HepG2 (cell line): ENCODE data around the gene KCNK15. TPM values are rescaled to one million over a fixed set of nuclear protein-coding genes. Genes with fewer than 3 reads are reported as not detected.

Experiments used
- ATAC-seq: fragments of 200-7000 bp; cut with Tn5 transposase; 3 replicates; pipeline ENCODE4 v1.9.1; 2020; ENCODE audit warnings: mild to moderate bottlenecking, moderate library complexity
- BruUV-seq: library from RNA; stranded (reverse); fragments of 400-500 nt; replicated peaks from 2 replicates; lab custom pipeline; 2021; lab: Mats Ljungman, UMichigan
- CTCF ChIA-PET: fragments of 300-600 bp; formaldehyde crosslinking; extraction: SDS; loops from one replicate; lab custom pipeline; 2021; ENCODE audit warnings: low total read pairs, inconsistent platforms, low intra/inter-chr PET ratio; lab: Yijun Ruan, JAX
- POLR2A ChIA-PET: fragments of 350-600 bp; sonication (Branson Sonifier 250); formaldehyde crosslinking; loops from one replicate; lab custom pipeline; 2020; ENCODE audit warnings: antibody characterized with exemption, inconsistent platforms; lab: Yijun Ruan, JAX
- DNase-seq: peaks from one replicate; pipeline ENCODE4 v3.0.0-alpha.2; 2015; ENCODE audit warnings: low spot score
- FAIRE-seq: peaks from 3 replicates; lab custom pipeline; 2011; peaks lifted over from hg19 to GRCh38; lab: Jason Lieb, UNC
- H2AFZ ChIP-seq: one replicate; pipeline ENCODE4 v1.6.1; 2011; ENCODE audit warnings: low read length, inconsistent platforms
- H3K27ac ChIP-seq: fragments of 300-600 bp; 3 replicates; pipeline ENCODE4 v1.8.0; 2011; ENCODE audit warnings: mixed run types, mild to moderate bottlenecking, mixed read lengths, low read length, inconsistent platforms; ENCODE audit not compliant: insufficient read depth; ENCODE audit errors: extremely low read length
- H3K27me3 ChIP-seq, 2 experiments: fragments of 200-600 bp in 1 of 2; 2 replicates in 1 of 2; 3 replicates in 1 of 2; pipeline versions ENCODE4 v1.6.0 to v1.8.0; 2011; ENCODE audit warnings: low read length in 2 of 2, mild to moderate bottlenecking in 2 of 2, moderate library complexity in 2 of 2, inconsistent platforms in 1 of 2; ENCODE audit not compliant: insufficient read depth in 2 of 2, control insufficient read depth in 1 of 2
- H3K36me3 ChIP-seq, 2 experiments: fragments of 200-600 bp in 1 of 2; replicated peaks in 1 of 2; 2 replicates in 1 of 2; 3 replicates in 1 of 2; pipeline versions ENCODE4 v1.5.1 to v1.8.0; 2011; ENCODE audit warnings: low read length in 2 of 2, inconsistent platforms in 1 of 2; ENCODE audit not compliant: insufficient read depth in 2 of 2, control insufficient read depth in 1 of 2
- H3K4me1 ChIP-seq: 2 replicates; pipeline ENCODE4 v1.5.1; 2012; ENCODE audit warnings: low read length, inconsistent platforms; ENCODE audit not compliant: insufficient read depth
- H3K4me2 ChIP-seq: 2 replicates; pipeline ENCODE4 v1.6.0; 2011; ENCODE audit warnings: low read depth, low read length, inconsistent platforms
- H3K4me3 ChIP-seq, 3 experiments: fragments of 200-600 bp in 1 of 3; sonication (generic), shearing (Covaris generic) in 1 of 3; replicated peaks in 1 of 3; 2 replicates each; pipeline ENCODE4 v1.5.1; 2011 to 2016; ENCODE audit warnings: low read length in 3 of 3, inconsistent platforms in 2 of 3, low read depth in 2 of 3, mild to moderate bottlenecking in 2 of 3, control low read depth in 1 of 3, mixed read lengths in 1 of 3; ENCODE audit not compliant: insufficient read depth in 1 of 3
- H3K79me2 ChIP-seq: one replicate; pipeline ENCODE4 v1.6.1; 2011; ENCODE audit warnings: low read length, inconsistent platforms; ENCODE audit not compliant: insufficient read depth
- H3K9ac ChIP-seq: 2 replicates; pipeline ENCODE4 v1.6.0; 2011; ENCODE audit warnings: mild to moderate bottlenecking, low read depth, low read length, inconsistent platforms; ENCODE audit not compliant: insufficient read depth
- H3K9me3 ChIP-seq: 2 replicates; pipeline ENCODE4 v1.5.1; 2012; ENCODE audit warnings: mild to moderate bottlenecking, low read length
- H4K20me1 ChIP-seq: 2 replicates; pipeline ENCODE4 v1.6.0; 2011; ENCODE audit warnings: inconsistent platforms, mild to moderate bottlenecking, low read length, moderate library complexity; ENCODE audit not compliant: insufficient read depth
- BCLAF1 ChIP-seq: fragments of 450-650 bp; IDR thresholded peaks from 2 replicates; pipeline ENCODE4 v1.6.1; 2017; ENCODE audit warnings: mild to moderate bottlenecking
- HNF1A ChIP-seq, 2 experiments: sonication (generic) in 1 of 2; formaldehyde crosslinking in 1 of 2; IDR thresholded peaks; 2 replicates each; pipeline versions ENCODE4 v1.4.0 to v1.6.1; 2016 to 2020; ENCODE audit warnings: borderline replicate concordance in 1 of 2, low read depth in 1 of 2, mild to moderate bottlenecking in 1 of 2, missing genetic modification reagents in 1 of 2
- KDM6A ChIP-seq: IDR thresholded peaks from 2 replicates; pipeline ENCODE4 v1.6.1; 2016; ENCODE audit warnings: low read depth
- MXI1 ChIP-seq: IDR thresholded peaks from 3 replicates; pipeline ENCODE4 v1.6.1; 2012; ENCODE audit warnings: low read depth, low read length, inconsistent platforms, borderline replicate concordance
- THYN1 ChIP-seq: sonication (generic); formaldehyde crosslinking; IDR thresholded peaks from 2 replicates; pipeline ENCODE4 v1.8.1; 2023; ENCODE audit warnings: low read depth, mild to moderate bottlenecking, moderate library complexity, missing genetic modification reagents, borderline replicate concordance
- ZBTB46 ChIP-seq: sonication (generic); formaldehyde crosslinking; IDR thresholded peaks from 2 replicates; pipeline ENCODE4 v1.4.0; 2020; ENCODE audit warnings: mild to moderate bottlenecking, missing genetic modification reagents, borderline replicate concordance
- ZNF768 ChIP-seq: sonication (generic); formaldehyde crosslinking; IDR thresholded peaks from 2 replicates; pipeline ENCODE4 v1.4.0; 2020; ENCODE audit warnings: missing genetic modification reagents
- WGBS: methylation state at CpG from one replicate; pipeline ENCODE4 v1.1.6; 2017; ENCODE audit warnings: low lambda C conversion rate; 5-methylcytosine and 5-hydroxymethylcytosine counted together
- in situ Hi-C: cut with HindIII; loops from 2 replicates; pipeline ENCODE4 v1.10.0; 2017; ENCODE audit warnings: low pct_unique_long_range_greater_than_20kb; ENCODE audit not compliant: extremely low pct_ligation_motif_present
- intact Hi-C: fragments of 100-400 bp; cut with micrococcal nuclease; formaldehyde crosslinking; loops from one replicate; pipeline ENCODE4 v1.10.0; 2022; ENCODE audit not compliant: unreplicated experiment
- polyA plus RNA-seq, 8 experiments: library from polyadenylated mRNA; depleted of rRNA in 3 of 8; stranded (reverse) in 7 of 8; unstranded in 1 of 8; fragments of >200 nt; fragmentation: Illumina TruSeq in 4 of 8; extraction: Trizol in 4 of 8; gene quantifications; 2 replicates each; pipeline versions ENCODE4 v1.2.1 to v1.2.3, GENCODE V29; 2011 to 2016; ENCODE audit warnings: low read depth in 4 of 8, missing spikeins in 1 of 8, mixed read lengths in 1 of 8; ENCODE audit not compliant: insufficient read depth in 1 of 8
- total RNA-seq, 5 experiments: library from RNA; depleted of rRNA; stranded (reverse); fragments of >200 nt; fragmentation: Illumina TruSeq; extraction: Trizol; gene quantifications; 2 replicates each; pipeline ENCODE4 v1.2.3, GENCODE V29; 2016; ENCODE audit warnings: low read depth in 1 of 5

KCNK15 gene
- total and polyA plus RNA-seq, 2 of the 13 experiments (the other 11 are each of a cell fraction or from before 2014, with no cell fraction given) = 0.03 TPM; not detected in 1

- no peak for TF ChIP-seq BCLAF1
- TF ChIP-seq ZBTB46 = no peak
- no peak for TF ChIP-seq THYN1
- no peak for TF ChIP-seq KDM6A (CRISPR knock-in tag)
- TF ChIP-seq MXI1 = no peak
- TF ChIP-seq, all 625 proteins: peak for 2
These were observed 24.5 kb upstream of the KCNK15 start (continued) for GRCh38 chr20:44720997-44721784.

- in situ Hi-C loops (no loop called here), intact Hi-C loops (no loop called here)
- Histone ChIP-seq H3K4me2 (no peak overlapping the region), H2AFZ (no peak overlapping the region), H3K4me3 (no peak overlapping the region), H3K27me3 (peaks cover 2 to 30% of the 10 kb centered on the region in 2 experiments; a peak in 3 of 5 replicates), H3K9ac (no peak overlapping the region), H3K27ac (no peak overlapping the region), H4K20me1 (no peaks in the 10 kb centered on the region), H3K36me3 (no peaks in the 10 kb centered on the region), H3K4me1 (peaks cover 7% of the 10 kb centered on the region; the same call in 1 of the 2 replicates), H3K79me2 (no peaks in the 10 kb centered on the region), H3K9me3 (no peaks in the 10 kb centered on the region)
- ATAC-seq = no peak
- no peak for DNase-seq
- TF ChIP-seq ZNF768 (CRISPR knock-in tag) (peak; percentile 70; the same call in 1 of the 2 replicates), HNF1A (IDR thresholded peaks at IDR 0.05; ENCODE audit: low read depth) (no peak), HNF1A (CRISPR knock-in tag; IDR thresholded peaks at IDR 0.05; ENCODE audit: borderline replicate concordance) (no peak)
- no peak for FAIRE-seq
- WGBS = 58% methylated on average over 1 of the region's 1 CpG
- no TSS peak for BruUV-seq
- ChIA-PET POLR2A (no interaction called here), CTCF (no interaction called here)
These were observed 23.9 kb upstream of the KCNK15 start for GRCh38 chr20:44721785-44722054.
